Hematopoietic multipotent progenitor cell treated with erythropoietin and hydrocortisone succinate and interleukin-3 and kit ligand, for 6 days (in vitro differentiated cells): ENCODE results near the gene CSAD.
A peak's percentile ranks its signal among the peaks of the same experiment; 100 is the strongest.
"Not testable (repeated sequence)": the region's sequence is repeated elsewhere in the genome, so short reads cannot be mapped to it uniquely, and the experiment has no call there.

Source experiments
- DNase-seq: peaks from one replicate; pipeline ENCODE4 v3.0.0-alpha.2; 2015

The CSAD gene

DNA sequence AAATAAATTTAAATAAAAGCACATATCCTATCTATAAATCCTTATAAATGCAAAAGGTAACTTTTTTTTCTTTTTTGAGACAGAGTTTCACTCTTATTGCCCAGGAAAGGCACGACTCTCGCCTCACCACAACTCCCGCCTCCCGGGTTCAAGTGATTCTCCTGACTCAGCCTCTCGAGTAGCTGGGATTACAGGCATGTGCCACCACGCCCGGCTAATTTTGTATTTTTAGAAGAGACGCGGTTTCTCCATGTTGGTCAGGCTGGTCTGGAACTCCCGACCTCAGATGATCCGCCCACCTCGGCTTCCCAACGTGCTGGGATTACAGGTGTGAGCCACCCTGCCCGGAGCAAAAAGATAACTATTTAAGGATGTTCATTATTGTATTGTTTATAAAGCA, 1.9 kb downstream of the CSAD start:
- DNase-seq = not testable (repeated sequence)

DNA sequence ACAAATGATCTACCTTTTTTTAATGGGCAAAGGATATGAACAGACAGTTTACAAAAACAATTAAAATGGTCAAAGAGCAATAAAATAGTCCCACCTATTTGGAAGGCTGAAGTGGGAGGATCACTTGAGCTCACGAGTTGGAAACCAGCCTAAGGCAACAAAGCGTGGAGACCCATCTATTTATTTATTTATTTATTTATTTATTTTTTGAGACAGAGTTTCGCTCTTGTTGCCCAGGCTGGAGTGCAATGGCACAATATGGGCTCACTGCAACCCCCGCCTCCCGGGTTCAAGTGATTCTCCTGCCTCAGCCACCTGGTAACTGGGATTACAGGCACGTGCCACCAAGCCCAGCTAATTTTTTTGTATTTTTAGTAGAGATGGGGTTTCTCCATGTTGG, 3.3 kb downstream of the CSAD start:
- not testable (repeated sequence) for DNase-seq

DNA sequence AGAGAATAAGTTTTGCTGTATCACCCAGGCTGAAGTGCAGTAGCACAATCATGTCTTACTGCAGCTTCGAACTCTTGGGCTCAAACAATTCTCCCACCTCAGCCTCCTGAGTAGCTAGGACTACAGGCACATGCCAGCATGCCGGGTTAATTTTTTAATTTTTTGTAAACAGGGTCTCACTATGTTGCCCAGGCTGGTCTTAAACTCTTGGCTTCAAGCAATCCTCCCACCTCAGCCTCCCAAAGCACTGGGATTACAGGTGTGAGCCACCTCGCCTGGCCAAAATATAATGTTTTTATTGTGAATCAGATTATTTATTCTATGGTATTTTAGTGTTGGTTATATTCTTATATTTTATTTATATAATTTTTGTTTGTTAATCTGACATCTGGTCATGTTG, 4.0 kb downstream of the CSAD start:
- no peak for DNase-seq

DNA sequence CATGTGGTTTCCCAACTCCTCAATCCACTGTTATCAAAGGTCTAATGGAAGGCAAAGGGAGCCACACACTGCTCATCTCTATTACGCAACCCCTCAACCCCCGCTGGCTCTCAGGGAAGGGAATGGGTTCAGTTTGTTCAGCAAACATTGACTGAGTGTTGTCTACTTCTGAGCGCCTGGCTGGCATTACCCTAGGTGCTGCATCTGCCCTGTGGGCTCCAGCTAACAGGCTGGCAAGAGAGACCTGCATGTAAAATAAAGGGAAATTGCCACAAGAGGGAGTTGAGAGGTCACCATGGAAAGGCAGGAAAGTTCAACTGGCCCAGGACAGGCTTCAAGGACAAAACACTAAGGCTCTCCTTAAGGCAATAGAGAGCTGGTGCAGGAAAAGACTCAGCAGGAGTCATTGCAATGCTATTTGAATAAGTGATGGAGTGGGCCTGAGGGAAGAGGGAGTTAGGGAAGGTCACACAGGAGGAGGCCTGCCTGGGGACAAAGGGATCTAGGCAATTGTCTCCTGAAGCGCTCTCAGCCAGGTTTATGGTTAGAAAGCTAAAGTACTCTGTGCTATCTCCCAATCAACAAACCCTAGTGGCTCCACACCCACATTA, 5.7 kb downstream of the CSAD start:
- DNase-seq = peak; percentile 70

DNA sequence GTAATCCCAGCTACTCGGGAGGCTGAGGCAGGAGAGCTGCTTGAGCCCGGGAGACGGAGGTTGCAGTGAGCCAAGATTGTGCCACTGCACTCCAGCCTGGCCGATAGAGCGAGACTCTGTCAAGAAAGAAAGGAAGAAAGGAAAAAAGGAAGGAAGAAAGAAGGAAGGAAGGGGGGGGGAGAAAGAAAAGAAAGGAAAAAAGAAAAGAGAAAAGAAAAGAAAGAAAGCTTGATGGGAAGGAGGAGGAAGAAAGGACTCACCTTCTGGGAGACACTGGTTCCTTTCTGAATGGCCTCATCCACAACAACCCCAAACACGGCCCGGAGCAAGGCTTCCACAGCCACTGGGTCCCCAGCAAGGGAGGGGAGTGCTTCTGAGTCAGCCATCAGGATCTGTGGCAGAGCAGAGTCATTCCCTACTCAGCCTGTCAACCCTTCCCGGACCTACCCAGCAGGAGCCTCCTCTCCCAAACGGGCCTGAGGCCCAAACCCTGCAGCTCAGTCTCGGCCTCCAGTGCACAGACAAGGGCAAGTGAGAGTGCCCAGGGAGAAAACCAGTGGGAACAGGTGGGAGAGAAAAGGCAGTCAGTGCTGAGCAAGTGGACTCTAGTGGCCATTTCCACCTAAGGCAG, 7.5 kb downstream of the CSAD start:
- DNase-seq = no peak

DNA sequence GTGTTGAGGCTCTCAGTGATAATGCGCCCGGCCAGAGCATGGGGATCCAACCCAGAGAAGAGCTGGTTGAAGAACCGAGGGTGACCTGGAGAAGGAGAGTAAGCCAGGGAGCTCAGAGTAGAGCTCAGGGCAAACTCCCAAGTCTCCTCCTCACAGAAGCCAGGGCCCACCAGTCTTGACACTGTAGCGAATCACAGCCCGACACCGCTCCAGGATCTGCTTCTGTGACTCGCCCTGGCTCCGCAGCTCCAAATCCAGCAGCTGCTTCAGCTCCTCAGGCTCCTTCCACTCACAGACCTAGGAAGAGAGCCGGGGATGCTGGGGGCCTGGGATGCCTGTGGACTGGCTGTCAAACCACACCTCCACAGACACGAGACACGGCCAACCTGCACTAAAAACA, 8.4 kb downstream of the CSAD start:
- DNase-seq = no peak

DNA sequence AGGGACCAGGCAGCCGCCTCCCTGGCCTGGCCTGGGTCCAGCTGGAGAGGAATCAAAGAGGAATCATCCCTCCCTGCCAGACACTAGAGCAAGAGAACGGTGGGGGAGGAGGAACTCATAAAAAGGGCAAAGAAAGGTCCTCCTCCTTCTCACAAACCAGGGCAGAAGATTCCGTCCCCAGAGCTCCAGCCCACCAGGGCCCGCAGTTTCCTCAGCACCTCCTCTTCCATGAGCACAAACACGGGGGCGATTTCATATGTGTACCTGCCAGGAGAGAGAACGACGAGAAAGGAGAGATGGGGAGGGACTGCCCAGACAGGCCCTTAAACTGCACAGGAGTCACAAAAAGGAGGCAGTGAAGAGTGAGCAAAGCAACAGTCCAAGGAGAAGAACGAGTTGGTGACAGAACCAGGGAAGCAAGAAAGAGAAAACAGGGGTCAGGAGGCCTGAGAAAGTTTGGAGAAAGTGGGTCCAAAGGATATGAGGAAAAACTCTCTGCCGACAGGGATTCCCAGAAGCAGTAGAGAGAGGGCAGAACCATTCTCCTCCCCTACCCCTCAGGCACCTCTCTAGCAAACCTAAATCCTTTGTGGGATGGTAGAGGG, 8.9 kb downstream of the CSAD start:
- peak; percentile 34 for DNase-seq

DNA sequence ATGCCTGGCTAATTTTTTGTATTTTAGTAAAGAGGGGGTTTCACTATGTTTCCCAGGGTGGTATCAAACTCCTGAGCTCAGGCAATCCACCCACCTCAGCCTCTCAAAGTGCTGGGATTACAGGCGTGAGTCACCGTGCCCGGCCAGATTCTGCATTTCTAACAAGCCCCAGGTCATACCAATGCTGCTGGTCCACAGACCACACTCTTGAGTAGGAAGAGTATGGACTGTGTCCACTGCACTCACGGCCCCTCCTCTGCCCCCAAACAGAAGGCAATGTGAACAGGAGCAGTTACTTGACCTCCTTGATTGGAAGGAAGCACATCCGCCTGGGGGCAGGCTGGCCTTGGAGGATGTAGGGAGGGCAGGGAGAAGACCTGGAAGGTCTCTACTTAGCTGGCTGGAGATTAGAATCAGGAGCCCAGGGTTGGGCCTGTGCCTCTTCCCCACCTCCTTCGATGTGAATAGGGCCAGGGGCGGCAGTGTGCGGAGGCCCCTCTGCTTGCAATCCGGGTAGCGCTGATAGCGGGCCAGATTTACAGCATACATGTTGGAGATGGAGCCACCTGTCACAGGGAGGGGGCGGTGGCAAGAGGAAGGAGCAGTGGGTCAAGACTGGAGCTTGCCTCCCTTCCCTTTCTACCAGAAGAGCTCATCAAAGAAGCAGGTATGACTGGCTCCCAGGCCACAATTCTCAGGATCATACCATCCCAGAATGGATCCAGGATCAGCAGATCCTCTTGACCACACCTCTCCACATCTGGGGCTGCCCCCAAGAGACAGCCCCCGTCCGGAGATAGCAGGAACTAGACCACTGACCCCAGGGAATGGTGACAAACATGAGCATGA, 9.6 kb downstream of the CSAD start:
- DNase-seq = no peak

DNA sequence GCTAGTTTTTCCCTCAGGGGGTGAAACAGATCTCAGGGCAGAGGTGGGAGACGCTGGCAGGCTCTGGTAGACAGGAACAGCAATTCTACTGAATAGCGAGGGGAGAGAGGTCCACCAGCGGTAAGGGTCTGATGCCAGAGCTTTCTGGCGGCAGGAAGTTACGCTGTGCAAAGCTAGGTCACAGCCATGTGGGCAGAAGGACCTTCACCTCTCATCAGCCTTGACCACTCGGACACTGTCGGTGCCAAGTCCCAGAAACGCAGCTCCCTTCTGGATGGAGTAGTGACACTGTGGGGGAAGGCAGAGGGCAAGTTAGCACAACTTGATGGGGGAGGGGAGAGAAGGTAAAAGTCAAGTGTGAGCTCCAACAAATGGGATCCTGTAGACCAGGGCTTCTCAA, 10.5 kb downstream of the CSAD start:
- no peak for DNase-seq

DNA sequence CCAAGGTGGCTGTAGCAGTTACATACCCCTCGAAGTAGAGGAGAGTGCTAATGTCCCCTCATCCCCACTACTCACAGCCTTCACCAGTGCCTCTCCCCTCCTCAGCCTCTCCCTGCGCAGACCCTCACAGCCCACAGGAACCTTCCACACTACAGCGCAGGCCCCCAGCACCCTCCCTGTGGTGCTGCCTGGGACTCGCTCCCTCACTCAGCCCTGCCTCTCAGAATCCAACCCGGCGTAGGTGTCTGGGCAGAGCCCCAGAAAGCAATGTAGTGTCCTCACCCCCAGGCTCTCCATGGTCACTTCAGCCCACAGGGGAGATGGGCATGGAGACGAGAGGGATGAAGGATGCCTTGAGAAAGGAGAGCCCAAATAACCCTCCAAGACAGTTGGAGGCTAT, 11.1 kb downstream of the CSAD start:
- DNase-seq = no peak

DNA sequence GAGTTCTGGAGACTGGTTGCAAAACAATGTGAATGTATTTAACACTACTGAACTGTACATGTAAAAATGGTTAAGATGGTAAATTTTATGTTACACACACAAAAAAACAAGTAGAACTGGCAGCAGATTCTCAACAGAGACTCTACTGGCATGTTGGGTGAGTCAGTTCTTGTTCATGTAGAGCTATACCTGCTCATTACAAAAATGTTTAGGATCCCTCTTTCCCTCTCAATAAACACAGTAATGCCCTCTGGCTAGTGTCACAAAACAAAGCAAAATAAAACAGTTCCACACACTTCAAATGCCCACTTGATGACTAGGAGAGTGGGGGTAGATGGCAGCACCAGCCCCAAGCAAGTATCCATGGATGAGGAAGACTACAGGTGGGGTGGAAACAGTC, 13.9 kb downstream of the CSAD start:
- DNase-seq = no peak

DNA sequence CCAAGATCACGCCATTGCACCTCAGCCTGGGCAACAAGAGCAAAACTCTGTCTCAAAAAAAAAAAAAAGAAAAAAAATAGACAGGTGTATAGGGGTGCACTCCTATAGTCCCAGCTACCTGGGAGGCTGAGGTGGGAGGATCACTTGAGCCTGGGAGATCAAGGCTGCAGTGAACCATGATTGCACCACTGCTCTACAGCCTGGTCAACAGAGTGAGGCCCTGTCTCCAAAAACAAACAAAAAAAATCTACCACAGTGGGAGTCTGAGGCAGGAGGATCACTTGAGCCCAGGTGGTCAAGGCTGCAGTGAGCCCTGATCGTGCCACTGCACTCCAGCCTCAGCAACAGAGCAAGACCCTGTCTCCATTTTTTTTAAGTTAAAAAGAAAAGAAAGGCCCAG, 17.7 kb downstream of the CSAD start:
- not testable (repeated sequence) for DNase-seq

DNA sequence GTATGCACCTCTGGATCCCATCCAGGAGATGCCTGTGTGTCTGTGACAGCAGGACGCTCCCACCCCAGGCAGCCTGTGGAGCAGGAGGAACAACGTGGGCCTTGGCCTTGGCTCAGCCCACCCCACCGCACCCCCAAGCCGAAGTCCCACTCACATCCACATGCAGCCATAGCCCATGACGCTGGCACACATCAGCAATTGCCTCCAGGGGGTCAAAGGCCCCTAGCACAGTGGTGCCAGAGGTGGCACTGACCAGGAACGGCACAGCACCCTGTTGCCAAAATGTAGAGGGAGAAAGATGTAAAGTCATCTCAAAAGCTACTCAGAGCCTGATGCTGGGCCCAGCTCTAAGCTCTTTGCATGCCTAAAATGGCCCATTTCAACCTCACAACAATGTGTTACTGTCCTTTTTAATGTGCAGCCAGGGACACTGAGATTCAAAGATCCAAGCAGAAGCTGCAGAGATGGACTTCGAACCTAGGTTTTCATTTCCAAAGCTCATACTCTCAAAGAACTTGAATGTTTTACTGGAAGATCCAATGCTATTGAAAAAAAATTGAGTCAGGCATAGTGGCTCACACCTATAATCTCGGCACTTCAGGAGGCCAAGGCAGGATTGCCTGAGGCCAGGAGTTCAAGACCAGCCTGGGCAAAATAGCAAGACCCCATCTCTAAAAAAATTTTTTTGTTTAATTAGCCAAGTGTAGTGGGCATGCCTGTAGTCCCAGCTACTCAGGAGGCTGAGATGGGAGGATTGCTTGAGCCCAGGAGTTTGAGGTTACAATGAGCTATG, 19.4 kb downstream of the CSAD start:
- DNase-seq = no peak

DNA sequence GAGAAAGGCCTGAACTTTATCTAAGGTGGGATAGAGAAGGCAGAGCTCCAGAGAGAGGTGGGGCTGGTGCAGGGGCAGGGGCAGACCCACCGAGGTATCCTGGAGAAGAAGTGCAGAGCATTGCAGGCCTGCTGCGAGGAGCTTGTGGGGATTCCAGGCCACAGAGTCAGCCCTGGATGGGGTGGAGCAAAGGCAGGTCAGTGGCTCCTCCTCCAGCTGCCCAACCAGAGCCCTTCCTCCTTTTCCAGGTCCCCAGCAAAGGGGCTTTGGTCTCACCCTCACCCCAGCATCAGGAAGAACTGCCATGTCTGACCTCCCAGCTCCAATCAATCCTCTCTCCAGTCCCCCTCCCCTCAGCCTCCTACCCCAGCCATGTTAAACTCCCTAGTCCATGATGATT, 20.1 kb downstream of the CSAD start:
- DNase-seq = no peak

DNA sequence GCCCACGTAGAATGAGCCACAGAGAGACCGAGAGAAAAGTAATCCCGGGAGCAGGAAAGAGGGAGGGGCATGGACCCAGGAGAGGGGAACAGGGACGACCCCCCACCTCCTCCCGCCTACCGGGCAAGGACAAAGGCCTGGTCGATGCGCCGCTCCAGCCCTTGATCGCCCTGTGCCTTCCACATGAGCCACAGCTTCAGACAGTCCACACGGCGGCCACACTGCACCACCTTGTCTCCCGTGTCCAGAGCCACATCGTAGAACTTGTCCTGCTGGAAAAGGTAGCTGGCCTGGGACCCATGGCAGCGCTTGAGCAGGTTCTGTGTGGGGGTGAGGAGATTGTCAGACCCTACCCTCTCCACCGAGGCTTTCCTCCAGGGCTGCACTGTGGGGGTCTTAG, 20.7 kb downstream of the CSAD start:
- DNase-seq = no peak

DNA sequence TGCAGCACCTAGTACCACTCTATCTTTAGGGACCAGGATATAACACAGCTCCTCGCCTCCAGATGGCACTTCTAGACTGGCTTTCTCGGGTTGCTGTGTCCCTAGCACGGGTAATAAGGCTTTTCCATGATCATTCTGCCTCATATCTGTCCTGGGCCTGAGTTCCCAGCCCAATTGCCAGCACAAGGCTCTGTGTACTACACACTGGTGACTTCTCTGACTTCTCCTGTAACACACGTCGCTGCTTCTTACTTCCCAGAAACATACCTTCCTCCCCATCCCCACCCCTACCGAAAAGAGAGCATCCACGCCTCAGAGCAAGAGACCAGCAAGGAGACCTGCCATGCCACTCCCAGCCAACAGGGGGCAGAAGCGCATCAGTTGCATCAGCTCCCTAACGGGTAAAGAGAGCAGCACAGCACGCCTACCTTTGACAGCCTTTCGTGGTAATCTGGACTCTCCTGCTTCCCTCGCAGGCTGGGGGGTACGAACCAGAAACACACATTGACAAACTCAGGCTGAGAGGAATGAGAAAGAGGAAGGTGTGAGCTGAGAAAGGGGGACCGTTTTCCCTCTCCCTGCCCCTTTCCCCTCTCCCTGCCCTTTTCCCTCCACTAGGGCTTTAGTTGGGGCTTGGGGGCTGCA, 21.4 kb downstream of the CSAD start:
- peak; percentile 90 for DNase-seq

DNA sequence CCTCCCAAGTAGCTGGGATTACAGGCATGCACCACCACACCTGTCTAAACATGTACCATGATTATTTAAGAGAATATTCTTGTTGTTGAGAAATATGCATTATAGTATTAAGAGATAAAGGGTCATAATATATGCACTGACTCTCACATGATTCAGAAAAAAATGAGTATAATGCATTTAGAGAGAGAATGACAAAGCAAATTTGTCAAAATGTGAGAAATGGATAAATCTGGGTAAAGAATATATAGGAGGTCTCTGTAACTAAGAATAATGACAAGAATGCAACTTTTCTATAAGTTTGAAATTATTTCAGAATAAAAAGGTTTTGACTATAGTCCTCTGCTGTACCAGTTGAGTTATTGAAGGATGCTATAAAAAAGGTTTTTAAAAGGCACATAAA, 28.3 kb downstream of the CSAD start:
- no peak for DNase-seq

DNA sequence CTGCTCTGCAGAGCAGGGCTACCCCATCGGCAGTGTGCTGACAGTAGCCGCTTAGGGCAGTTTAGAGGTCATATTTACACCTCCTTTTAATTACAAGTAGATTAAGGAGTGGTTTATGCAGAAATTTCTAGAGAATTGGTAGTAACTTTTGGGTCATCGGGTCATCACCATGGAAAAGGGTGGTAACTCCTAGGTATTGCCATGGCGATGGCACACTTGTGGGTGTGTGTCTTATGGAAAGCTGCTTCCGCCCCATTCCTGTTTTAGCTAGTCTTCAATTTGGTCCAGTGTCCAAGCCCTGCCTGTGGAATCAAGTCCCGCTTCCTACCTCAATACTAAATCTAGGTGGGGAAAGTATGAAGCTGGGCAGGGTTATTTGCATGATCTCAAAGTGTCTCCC, 29.7 kb downstream of the CSAD start:
- DNase-seq = no peak

DNA sequence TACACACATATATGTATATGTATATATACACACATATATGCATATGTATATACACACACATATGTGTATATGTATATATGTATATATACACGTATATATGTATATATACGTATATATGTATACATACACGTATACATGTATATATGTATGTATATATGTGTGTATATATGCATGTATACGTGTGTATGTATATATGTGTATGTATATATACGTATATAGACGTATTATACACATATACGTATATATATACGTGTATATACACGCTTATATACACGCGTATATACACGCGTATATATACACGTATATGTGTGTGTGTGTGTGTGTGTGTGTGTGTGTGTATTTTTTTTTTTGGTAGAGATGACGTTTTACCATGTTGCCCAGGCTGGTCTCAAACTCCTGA, 33.1 kb downstream of the CSAD start:
- DNase-seq = no peak

DNA sequence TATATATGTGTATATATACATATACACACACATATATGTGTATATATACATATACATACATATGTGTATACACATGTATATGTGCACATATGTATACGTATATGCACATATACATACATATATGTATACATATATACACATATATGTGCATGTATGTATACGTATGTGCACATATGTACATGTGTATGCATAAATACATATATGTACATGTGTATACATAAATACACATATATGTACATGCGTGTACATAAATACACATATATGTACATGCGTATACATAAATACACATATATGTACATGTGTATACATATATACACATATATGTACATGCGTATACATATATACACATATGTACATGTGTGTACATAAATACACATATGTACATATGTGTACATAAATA, 33.5 kb downstream of the CSAD start:
- no peak for DNase-seq

DNA sequence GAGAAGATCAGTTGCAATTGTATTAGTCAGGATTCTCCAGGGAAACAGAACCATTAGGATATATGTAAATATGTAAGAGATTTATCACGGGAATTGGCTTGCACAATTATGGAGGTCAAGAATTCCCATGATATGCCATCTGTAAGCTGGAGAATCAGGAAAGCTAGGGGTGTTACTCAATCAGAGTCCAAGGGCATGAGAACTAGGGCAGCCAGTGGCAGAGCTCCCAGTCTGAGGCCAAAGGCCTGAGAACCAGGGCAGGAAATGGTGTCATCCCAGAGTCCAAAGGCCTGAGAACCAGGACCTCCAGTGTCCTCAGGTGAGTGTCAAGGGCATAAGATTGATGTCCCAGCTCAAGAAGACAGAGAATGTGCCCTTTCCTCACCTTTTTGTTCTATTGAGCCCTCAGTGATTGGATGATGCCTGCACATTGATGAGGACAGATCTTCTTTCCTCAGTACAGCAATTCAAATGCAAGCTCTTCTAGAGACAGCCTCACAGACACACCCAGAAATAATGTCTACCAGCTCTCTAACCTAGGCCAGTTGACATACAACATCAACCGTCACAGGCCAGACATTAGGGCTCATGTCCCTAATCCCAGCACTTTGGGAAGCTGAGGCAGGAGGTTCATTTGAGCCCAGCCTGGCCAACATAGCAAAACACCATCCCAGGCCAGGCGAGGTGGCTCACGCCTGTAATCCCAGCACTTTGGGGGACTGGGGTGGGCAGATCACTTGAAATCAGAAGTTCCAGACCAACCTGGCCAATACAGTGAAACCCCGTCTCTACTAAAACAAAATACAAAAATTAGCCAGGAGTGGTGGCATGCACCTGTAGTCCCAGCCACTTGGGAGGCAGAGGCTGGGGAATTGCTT, 35.1 kb downstream of the CSAD start:
- DNase-seq = no peak
